Left ventricle myocardium inferior (tissue), 1 donor: ENCODE data around the gene MYO18B. TPM values are rescaled to one million over a fixed set of nuclear protein-coding genes. Genes with fewer than 3 reads are reported as not detected.

Source experiments
- DNase-seq: peaks from one replicate; pipeline ENCODE4 v3.0.0-alpha.2; 2020
- H3K27ac ChIP-seq: fragments of 200-600 bp; replicated peaks from 2 replicates; pipeline ENCODE4 v1.8.0; 2021
- H3K27me3 ChIP-seq: fragments of 200-600 bp; 2 replicates; pipeline ENCODE4 v1.8.0; 2021; ENCODE audit warnings: low read depth
- H3K36me3 ChIP-seq: fragments of 200-600 bp; 2 replicates; pipeline ENCODE4 v1.8.0; 2021
- H3K4me1 ChIP-seq: fragments of 200-600 bp; 2 replicates; pipeline ENCODE4 v1.8.0; 2021
- H3K4me3 ChIP-seq: fragments of 200-600 bp; 2 replicates; pipeline ENCODE4 v1.8.0; 2021; ENCODE audit warnings: mild to moderate bottlenecking, moderate library complexity
- H3K9me3 ChIP-seq: fragments of 200-600 bp; replicated peaks from 2 replicates; pipeline ENCODE4 v1.8.0; 2021
- CTCF ChIP-seq: fragments of 200-600 bp; IDR thresholded peaks from 2 replicates; pipeline ENCODE4 v1.8.0; 2021; ENCODE audit warnings: antibody characterized with exemption, mild to moderate bottlenecking, borderline replicate concordance
- intact Hi-C: fragments of 100-400 bp; cut with micrococcal nuclease; formaldehyde crosslinking; loops from one replicate; pipeline ENCODE4 v1.11.0; 2022
- total RNA-seq: library from RNA; stranded (reverse); fragmentation: NEBNext Ultra II Directional; extraction: Animal tissue kit (Norgen Biotek cat#: 25700); gene quantifications from one replicate; pipeline ENCODE4 v1.2.1, GENCODE V29; 2021
- donor health status: DM: no; HTN: yes; CAD: no; lungs with severe emphysema.

Gene MYO18B
- total RNA-seq, 1 donor from 2014 or later: 163 TPM

GRCh38 chr22:25835348-25835747 lies 93.4 kb downstream of the MYO18B start:
- H3K27me3 ChIP-seq: no peaks in the 10 kb centered on the region
- intact Hi-C loops: no loop called here
- no peak overlapping the region for H3K4me3 ChIP-seq
- peaks cover 2% of the 10 kb centered on the region for H3K9me3 ChIP-seq
- peaks cover 30% of the 10 kb centered on the region for H3K36me3 ChIP-seq
- DNase-seq: no peak
- H3K4me1 ChIP-seq: peaks cover 55% of the 10 kb centered on the region
- no peak for TF ChIP-seq CTCF
- H3K27ac ChIP-seq: no peak overlapping the region

- TF ChIP-seq CTCF: no peak
- Histone ChIP-seq H3K27ac (no peak overlapping the region), H3K4me3 (no peak overlapping the region), H3K4me1 (peaks cover 34% of the 10 kb centered on the region), H3K36me3 (peaks cover 21% of the 10 kb centered on the region), H3K27me3 (no peaks in the 10 kb centered on the region), H3K9me3 (no peaks in the 10 kb centered on the region)
- intact Hi-C loops: no loop called here
- DNase-seq: no peak
Observed at GRCh38 chr22:25837288-25837900, 95.4 kb downstream of the MYO18B start.

- no peak for DNase-seq
- Histone ChIP-seq H3K27me3 (no peaks in the 10 kb centered on the region), H3K9me3 (no peaks in the 10 kb centered on the region), H3K27ac (no peak overlapping the region), H3K4me3 (no peak overlapping the region), H3K4me1 (peaks cover 20% of the 10 kb centered on the region), H3K36me3 (peaks cover 17% of the 10 kb centered on the region)
- intact Hi-C loops: no loop called here
- TF ChIP-seq CTCF: no peak
Observed at GRCh38 chr22:25838960-25839741, 97.2 kb downstream of the MYO18B start.

GRCh38 chr22:25839755-25840154 lies 97.8 kb downstream of the MYO18B start:
- Histone ChIP-seq H3K4me1 (peaks cover 20% of the 10 kb centered on the region), H3K27ac (no peak overlapping the region), H3K36me3 (peaks cover 18% of the 10 kb centered on the region), H3K27me3 (no peaks in the 10 kb centered on the region), H3K4me3 (no peak overlapping the region), H3K9me3 (no peaks in the 10 kb centered on the region)
- intact Hi-C loops: no loop called here
- TF ChIP-seq CTCF: no peak
- DNase-seq: no peak

GRCh38 chr22:25840167-25840566 lies 98.2 kb downstream of the MYO18B start:
- TF ChIP-seq CTCF: no peak
- DNase-seq: no peak
- peaks cover 18% of the 10 kb centered on the region for H3K36me3 ChIP-seq

More at GRCh38 chr22:25840167-25840566, 98.2 kb downstream of the MYO18B start:
- intact Hi-C loops: no loop called here
- Histone ChIP-seq H3K4me1 (peaks cover 20% of the 10 kb centered on the region), H3K4me3 (no peak overlapping the region), H3K27me3 (no peaks in the 10 kb centered on the region), H3K9me3 (no peaks in the 10 kb centered on the region), H3K27ac (no peak overlapping the region)
